Spleen (tissue), 11 donors: ENCODE data around the gene DRD3. TPM values are rescaled to one million over a fixed set of nuclear protein-coding genes. Genes with fewer than 3 reads are reported as not detected.

Experiments used
- DNase-seq: peaks from one replicate; pipeline ENCODE4 v3.0.0-alpha.2; 2020
- H3K27ac ChIP-seq, 8 donors: fragments of 200-600 bp; sonication (generic) in 7 of 8; 1 replicate in 4 of 8; 2 replicates in 4 of 8; pipeline versions ENCODE4 v1.5.0 to v1.8.0; 2016 to 2021; ENCODE audit warnings: inconsistent platforms in 4 of 8, mild to moderate bottlenecking in 4 of 8, moderate library complexity in 1 of 8
- H3K27me3 ChIP-seq, 7 donors: fragments of 200-600 bp; sonication (generic) in 6 of 7; replicated peaks in 1 of 7; 1 replicate in 4 of 7; 2 replicates in 3 of 7; pipeline versions ENCODE4 v1.5.0 to v1.8.0; 2016 to 2021; ENCODE audit warnings: inconsistent platforms in 3 of 7, mild to moderate bottlenecking in 1 of 7
- H3K36me3 ChIP-seq, 6 donors: fragments of 200-600 bp; sonication (generic) in 5 of 6; 1 replicate in 4 of 6; 2 replicates in 2 of 6; pipeline versions ENCODE4 v1.5.0 to v1.8.0; 2016 to 2021; ENCODE audit warnings: inconsistent platforms in 2 of 6
- H3K4me1 ChIP-seq, 6 donors: fragments of 200-600 bp; sonication (generic) in 5 of 6; 1 replicate in 3 of 6; 2 replicates in 3 of 6; pipeline versions ENCODE4 v1.5.0 to v1.8.0; 2016 to 2021; ENCODE audit warnings: inconsistent platforms in 3 of 6
- H3K4me3 ChIP-seq, 8 donors: fragments of 200-600 bp; sonication (generic) in 7 of 8; 1 replicate in 4 of 8; 2 replicates in 4 of 8; pipeline versions ENCODE4 v1.5.0 to v1.8.0; 2016 to 2021; ENCODE audit warnings: inconsistent platforms in 4 of 8, mild to moderate bottlenecking in 4 of 8, moderate library complexity in 2 of 8
- H3K9me3 ChIP-seq, 8 donors: fragments of 200-600 bp; sonication (generic) in 7 of 8; 1 replicate in 4 of 8; 2 replicates in 4 of 8; pipeline versions ENCODE4 v1.5.0 to v1.8.0; 2016 to 2021; ENCODE audit warnings: inconsistent platforms in 4 of 8
- POLR2A ChIP-seq, 3 donors: fragments of 450-650 bp; IDR thresholded peaks; one replicate each; pipeline ENCODE4 v1.5.1; 2017; ENCODE audit warnings: antibody characterized with exemption in 3 of 3, mild to moderate bottlenecking in 1 of 3
- POLR2AphosphoS5 ChIP-seq, 3 donors: sonication (generic); formaldehyde crosslinking; IDR thresholded peaks; one replicate each; pipeline ENCODE4 v1.5.1; 2017; ENCODE audit warnings: antibody characterized with exemption in 3 of 3
- WGBS, 5 donors: extraction: QIAGEN DNeasy Blood & Tissue Kit in 3 of 5; methylation state at CpG; one replicate each; pipeline versions ENCODE4 v1.1.5 to v1.1.7; 2013 to 2018; 5-methylcytosine and 5-hydroxymethylcytosine counted together
- intact Hi-C: fragments of 100-400 bp; cut with DNase I; formaldehyde crosslinking; loops from one replicate; pipeline ENCODE4 v1.15.0; 2023; ENCODE audit warnings: low total_unique reads
- polyA plus RNA-seq, 3 donors: library from polyadenylated mRNA; stranded (reverse); fragments of 200-250 nt; gene quantifications; one replicate each; pipeline ENCODE4 v1.2.1, GENCODE V29; 2013
- total RNA-seq, 7 donors: library from RNA; depleted of rRNA in 3 of 7; stranded (reverse); fragments of >200 nt in 3 of 7; fragmentation: NEBNext Ultra II Directional in 4 of 7; extraction: Animal tissue kit (Norgen Biotek cat#: 25700) in 4 of 7; gene quantifications; one replicate each; pipeline versions ENCODE4 v1.1.0 to v1.2.1, GENCODE V29; 2016 to 2021
- TF ChIP-seq, protein P1 (sequence below), 11 experiments: fragments of 200-600 bp in 7 of 11; fragments of 450-650 bp in 4 of 11; sonication (generic) in 4 of 11; IDR thresholded peaks in 8 of 11; conservative IDR thresholded peaks in 3 of 11; 1 replicate in 7 of 11; 2 replicates in 4 of 11; pipeline versions ENCODE4 v1.4.0 to v1.8.0; 2016 to 2021; ENCODE audit warnings: antibody characterized with exemption in 11 of 11, inconsistent platforms in 4 of 11, mild to moderate bottlenecking in 1 of 11
- donor health status: healthy with polysubstance abuse.
- donor health status: DM: no; HTN: no; CAD: no; lungs with moderate emphysema.
- donor health status: DM: no; HTN: no; CAD: no.
- donor health status: Bipolar disorder and iron deficiency.
- donor health status: healthy.
- donor health status: DM: no; HTN: no; CAD: no.
- donor health status: DM: yes; HTN: yes; CAD: no.

Gene DRD3
- total and polyA plus RNA-seq, 10 donors, result 0.30 TPM; not detected in 9

DNA sequence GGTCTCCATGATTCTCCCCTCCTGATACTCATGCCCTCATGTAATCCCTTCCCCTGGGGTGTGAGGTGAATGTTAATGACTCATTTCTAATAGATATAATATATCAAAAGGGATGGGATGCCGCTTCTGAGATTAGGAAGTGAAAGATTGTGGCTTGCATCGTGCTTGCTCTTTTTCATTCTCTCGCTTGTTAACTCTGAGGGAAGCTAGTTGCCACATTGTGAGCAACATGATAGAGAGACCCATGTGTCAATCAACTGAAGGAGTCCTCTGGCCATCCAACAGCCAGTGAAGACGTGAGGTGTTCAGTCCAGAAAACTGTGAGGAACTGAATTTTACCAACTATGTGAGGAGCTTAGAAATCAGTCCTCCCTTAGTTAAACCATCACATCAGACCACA, 28.9 kb upstream of the DRD3 start:
- WGBS, 5 donors, result 54 to 63% (median 58%) methylated on average over 4 of the region's 4 CpGs
- intact Hi-C loops, result no loop called here
- Histone ChIP-seq H3K4me3 (no peak overlapping the region), H3K27ac (no peak overlapping the region), H3K4me1 (peaks cover 4 to 8% (median 5%) of the 10 kb centered on the region in 6 donors), H3K36me3 (no peaks in the 10 kb centered on the region), H3K9me3 (no peaks in the 10 kb centered on the region), H3K27me3 (no peaks in the 10 kb centered on the region)
- DNase-seq, result no peak
- TF ChIP-seq, protein P1, sequence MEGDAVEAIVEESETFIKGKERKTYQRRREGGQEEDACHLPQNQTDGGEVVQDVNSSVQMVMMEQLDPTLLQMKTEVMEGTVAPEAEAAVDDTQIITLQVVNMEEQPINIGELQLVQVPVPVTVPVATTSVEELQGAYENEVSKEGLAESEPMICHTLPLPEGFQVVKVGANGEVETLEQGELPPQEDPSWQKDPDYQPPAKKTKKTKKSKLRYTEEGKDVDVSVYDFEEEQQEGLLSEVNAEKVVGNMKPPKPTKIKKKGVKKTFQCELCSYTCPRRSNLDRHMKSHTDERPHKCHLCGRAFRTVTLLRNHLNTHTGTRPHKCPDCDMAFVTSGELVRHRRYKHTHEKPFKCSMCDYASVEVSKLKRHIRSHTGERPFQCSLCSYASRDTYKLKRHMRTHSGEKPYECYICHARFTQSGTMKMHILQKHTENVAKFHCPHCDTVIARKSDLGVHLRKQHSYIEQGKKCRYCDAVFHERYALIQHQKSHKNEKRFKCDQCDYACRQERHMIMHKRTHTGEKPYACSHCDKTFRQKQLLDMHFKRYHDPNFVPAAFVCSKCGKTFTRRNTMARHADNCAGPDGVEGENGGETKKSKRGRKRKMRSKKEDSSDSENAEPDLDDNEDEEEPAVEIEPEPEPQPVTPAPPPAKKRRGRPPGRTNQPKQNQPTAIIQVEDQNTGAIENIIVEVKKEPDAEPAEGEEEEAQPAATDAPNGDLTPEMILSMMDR (IDR thresholded peaks at IDR 0.05 in 8 of 11, conservative IDR thresholded peaks at IDR 0.05 in 3 of 11), result no peak
- TF ChIP-seq POLR2AphosphoS5 (IDR thresholded peaks at IDR 0.05) (no peak), POLR2A (IDR thresholded peaks at IDR 0.05) (no peak)

DNA sequence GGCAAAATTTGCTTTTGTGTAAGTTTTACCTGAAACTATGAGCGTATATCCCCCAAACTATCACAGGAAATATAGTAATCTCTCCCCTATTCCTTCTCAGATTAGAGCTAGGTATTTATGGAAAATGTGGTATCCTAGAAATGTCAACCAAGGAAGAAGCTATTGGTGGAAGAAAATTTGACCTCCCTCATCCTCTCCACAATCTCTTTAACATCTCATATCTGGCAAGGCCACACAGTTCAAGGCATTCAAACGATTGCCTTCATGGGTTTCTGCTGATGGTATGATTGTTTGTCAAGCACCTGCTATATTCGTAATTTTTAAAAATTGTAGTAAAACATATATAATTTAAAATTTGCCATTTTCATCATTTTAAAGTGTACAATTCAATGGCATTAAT, 27.5 kb upstream of the DRD3 start:
- TF ChIP-seq, protein P1 (IDR thresholded peaks at IDR 0.05 in 8 of 11, conservative IDR thresholded peaks at IDR 0.05 in 3 of 11), result no peak
- no peak for TF ChIP-seq POLR2A (IDR thresholded peaks at IDR 0.05)
- no peak for TF ChIP-seq POLR2AphosphoS5 (IDR thresholded peaks at IDR 0.05)
- Histone ChIP-seq H3K4me3 (no peak overlapping the region), H3K36me3 (no peaks in the 10 kb centered on the region), H3K4me1 (no peaks in the 10 kb centered on the region), H3K27me3 (no peaks in the 10 kb centered on the region), H3K27ac (no peak overlapping the region), H3K9me3 (no peaks in the 10 kb centered on the region)
- 82 to 91% (median 85%) methylated on average over 3 of the region's 3 CpGs for WGBS, 5 donors
- no peak for DNase-seq
- intact Hi-C loops, result no loop called here

DNA sequence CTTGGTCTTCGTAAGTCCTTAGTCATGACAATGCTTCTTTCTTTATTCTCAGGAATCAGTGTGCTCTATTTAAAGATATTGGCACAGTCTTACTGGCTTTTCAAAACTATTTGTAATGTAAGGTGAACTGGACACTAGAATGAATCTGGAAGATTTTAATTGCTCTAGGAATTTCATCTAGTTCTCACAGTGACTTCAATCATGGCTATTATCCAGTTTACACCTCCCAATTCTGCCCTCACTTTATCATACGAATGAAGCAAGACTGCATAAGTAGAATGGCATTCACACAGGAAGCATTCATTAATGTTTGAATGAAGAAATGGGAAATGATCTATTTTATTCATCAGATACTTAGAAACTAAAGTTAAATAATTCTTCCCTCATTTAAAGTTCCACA, 26.7 kb upstream of the DRD3 start:
- TF ChIP-seq POLR2AphosphoS5 (IDR thresholded peaks at IDR 0.05), result no peak
- TF ChIP-seq, protein P1 (IDR thresholded peaks at IDR 0.05 in 8 of 11, conservative IDR thresholded peaks at IDR 0.05 in 3 of 11), result no peak
- no peak for TF ChIP-seq POLR2A (IDR thresholded peaks at IDR 0.05)
- no peaks in the 10 kb centered on the region for H3K27me3 ChIP-seq
- H3K27ac ChIP-seq, result no peak overlapping the region
- DNase-seq, result no peak
- H3K4me3 ChIP-seq, result no peak overlapping the region
- intact Hi-C loops, result no loop called here
- H3K9me3 ChIP-seq, result no peaks in the 10 kb centered on the region
- no peaks in the 10 kb centered on the region for H3K4me1 ChIP-seq
- H3K36me3 ChIP-seq, result no peaks in the 10 kb centered on the region
- WGBS, 5 donors, result 73 to 82% (median 81%) methylated on average over 2 of the region's 2 CpGs

DNA sequence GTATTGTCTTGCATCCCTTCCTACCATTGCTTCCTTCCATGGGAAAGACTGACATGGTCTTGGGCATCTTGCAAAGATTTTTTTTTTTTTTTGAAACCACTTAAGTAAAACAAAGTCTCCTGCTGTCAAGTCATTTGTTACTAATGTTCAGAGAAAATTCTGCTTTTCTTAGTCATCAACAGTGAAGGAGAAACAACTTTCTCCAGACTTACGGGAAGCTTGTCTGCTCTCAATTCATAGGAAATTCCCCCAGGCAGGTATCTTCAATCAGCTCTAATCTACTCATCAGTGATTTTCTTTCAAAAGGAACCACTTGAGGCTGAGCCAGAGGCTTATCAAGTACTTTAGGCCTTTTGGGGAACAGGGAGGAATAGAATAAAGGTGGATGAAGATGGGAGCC, 15.9 kb upstream of the DRD3 start:
- 81 to 93% (median 88%) methylated on average over 1 of the region's 1 CpG for WGBS, 5 donors
- Histone ChIP-seq H3K27me3 (no peaks in the 10 kb centered on the region), H3K36me3 (no peaks in the 10 kb centered on the region), H3K27ac (no peak overlapping the region), H3K9me3 (no peaks in the 10 kb centered on the region), H3K4me1 (no peaks in the 10 kb centered on the region), H3K4me3 (no peak overlapping the region)
- TF ChIP-seq POLR2A (IDR thresholded peaks at IDR 0.05) (no peak), POLR2AphosphoS5 (IDR thresholded peaks at IDR 0.05) (no peak)
- TF ChIP-seq, protein P1 (IDR thresholded peaks at IDR 0.05 in 8 of 11, conservative IDR thresholded peaks at IDR 0.05 in 3 of 11), result no peak
- DNase-seq, result no peak
- intact Hi-C loops, result no loop called here
